MM.1S (cell line): ENCODE results near the gene LRTM1.

ENCODE experiments used
- EZH2phosphoT487 ChIP-seq: fragments of 300-600 bp; sonication (generic); IDR thresholded peaks from 2 replicates; pipeline ENCODE4 v1.6.1; 2018; ENCODE audit warnings: antibody characterized with exemption, low read length
- TF ChIP-seq, protein P1 (sequence below): fragments of 300-600 bp; sonication (generic); IDR thresholded peaks from 2 replicates; pipeline ENCODE4 v1.5.1; 2016; ENCODE audit warnings: antibody characterized with exemption, low read length, mixed read lengths

GRCh38 chr3:54964081-54964480 lies 36.2 kb upstream of the LRTM1 start:
- TF ChIP-seq, protein P1, sequence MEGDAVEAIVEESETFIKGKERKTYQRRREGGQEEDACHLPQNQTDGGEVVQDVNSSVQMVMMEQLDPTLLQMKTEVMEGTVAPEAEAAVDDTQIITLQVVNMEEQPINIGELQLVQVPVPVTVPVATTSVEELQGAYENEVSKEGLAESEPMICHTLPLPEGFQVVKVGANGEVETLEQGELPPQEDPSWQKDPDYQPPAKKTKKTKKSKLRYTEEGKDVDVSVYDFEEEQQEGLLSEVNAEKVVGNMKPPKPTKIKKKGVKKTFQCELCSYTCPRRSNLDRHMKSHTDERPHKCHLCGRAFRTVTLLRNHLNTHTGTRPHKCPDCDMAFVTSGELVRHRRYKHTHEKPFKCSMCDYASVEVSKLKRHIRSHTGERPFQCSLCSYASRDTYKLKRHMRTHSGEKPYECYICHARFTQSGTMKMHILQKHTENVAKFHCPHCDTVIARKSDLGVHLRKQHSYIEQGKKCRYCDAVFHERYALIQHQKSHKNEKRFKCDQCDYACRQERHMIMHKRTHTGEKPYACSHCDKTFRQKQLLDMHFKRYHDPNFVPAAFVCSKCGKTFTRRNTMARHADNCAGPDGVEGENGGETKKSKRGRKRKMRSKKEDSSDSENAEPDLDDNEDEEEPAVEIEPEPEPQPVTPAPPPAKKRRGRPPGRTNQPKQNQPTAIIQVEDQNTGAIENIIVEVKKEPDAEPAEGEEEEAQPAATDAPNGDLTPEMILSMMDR, result no peak
- TF ChIP-seq EZH2phosphoT487, result no peak
